GM12891 (cell line): Measurements from ENCODE around the gene CACNA2D1.

Source experiments
- DNase-seq: peaks from one replicate; pipeline ENCODE4 v3.0.0; 2011; ENCODE audit warnings: low spot score; ENCODE audit not compliant: insufficient read length
- FAIRE-seq: peaks from 2 replicates; lab custom pipeline; 2011; peaks lifted over from hg19 to GRCh38; lab: Jason Lieb, UNC
- PAX5 ChIP-seq: IDR thresholded peaks from 2 replicates; pipeline ENCODE4 v1.6.1; 2011; ENCODE audit warnings: low read length, moderate library complexity, mild to moderate bottlenecking; ENCODE audit not compliant: insufficient read depth, severe bottlenecking
- POLR2A ChIP-seq: IDR thresholded peaks from 2 replicates; pipeline ENCODE4 v1.6.1; 2011; ENCODE audit warnings: low read depth, low read length, control low read depth
- POLR2AphosphoS5 ChIP-seq: IDR thresholded peaks from 2 replicates; pipeline ENCODE4 v1.6.1; 2011; ENCODE audit warnings: low read depth, low read length, control low read depth
- POU2F2 ChIP-seq: IDR thresholded peaks from 2 replicates; pipeline ENCODE4 v1.6.1; 2011; ENCODE audit warnings: low read depth, mild to moderate bottlenecking, control low read depth, low read length, moderate library complexity
- SPI1 ChIP-seq: IDR thresholded peaks from 2 replicates; pipeline ENCODE4 v1.6.1; 2011; ENCODE audit warnings: low read depth, low read length, control low read depth
- TAF1 ChIP-seq: IDR thresholded peaks from 2 replicates; pipeline ENCODE4 v1.6.1; 2011; ENCODE audit warnings: low read depth, low read length, control low read depth

Gene CACNA2D1

DNA sequence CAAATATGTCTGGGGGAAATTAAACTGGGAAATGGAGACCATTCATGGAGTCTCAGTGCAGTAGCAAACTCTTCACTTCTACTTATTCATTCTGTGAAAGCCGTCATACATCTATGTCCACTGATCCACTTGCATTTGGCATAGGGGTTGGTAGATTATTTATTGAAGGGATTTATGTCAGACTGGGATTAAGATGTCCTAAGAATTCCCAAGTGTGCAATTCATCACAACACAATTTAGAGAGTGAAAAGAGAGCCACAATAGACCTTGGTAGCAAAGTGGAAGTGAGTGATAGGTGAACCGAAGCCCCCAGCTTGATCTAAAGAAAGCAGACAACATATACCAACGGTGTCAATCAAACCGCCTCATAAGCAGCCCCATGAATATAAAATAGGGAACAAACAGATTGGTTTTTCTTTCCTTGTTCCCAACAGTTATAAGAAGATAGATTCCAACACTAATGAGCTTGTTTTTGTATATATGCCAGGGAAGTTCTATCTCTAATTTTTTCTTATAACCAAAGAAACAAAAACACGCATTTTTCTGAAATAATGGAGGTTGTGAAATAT, 234.3 kb downstream of the CACNA2D1 start:
- TF ChIP-seq PAX5 (no peak), POLR2AphosphoS5 (no peak), SPI1 (no peak), TAF1 (no peak), POLR2A (no peak), POU2F2 (no peak)
- FAIRE-seq (no peak), DNase-seq (no peak)

DNA sequence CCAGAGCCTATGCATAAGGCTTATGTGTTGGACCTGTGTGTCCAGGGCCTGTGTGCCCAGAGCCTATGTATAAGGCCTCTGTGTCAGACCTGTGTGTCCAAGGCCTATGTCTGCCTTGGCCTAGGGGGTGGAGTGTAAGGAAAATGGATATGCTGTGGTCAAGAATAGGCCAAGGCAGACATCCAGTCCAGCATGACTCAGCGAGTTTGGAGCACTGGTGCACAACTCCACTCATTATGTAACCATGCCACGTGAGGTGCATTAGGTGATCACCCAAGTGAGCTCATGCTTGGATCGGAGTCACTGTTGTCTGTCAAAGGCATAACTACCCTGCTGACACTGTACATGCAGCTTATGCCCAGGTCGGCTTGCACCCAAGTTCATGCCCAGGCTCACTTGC, 238.9 kb downstream of the CACNA2D1 start:
- FAIRE-seq, result no peak
- TF ChIP-seq TAF1, result no peak
- no peak for TF ChIP-seq POLR2AphosphoS5
- TF ChIP-seq POU2F2, result no peak
- TF ChIP-seq PAX5, result no peak
- TF ChIP-seq POLR2A, result no peak
- TF ChIP-seq SPI1, result no peak
- DNase-seq, result no peak

DNA sequence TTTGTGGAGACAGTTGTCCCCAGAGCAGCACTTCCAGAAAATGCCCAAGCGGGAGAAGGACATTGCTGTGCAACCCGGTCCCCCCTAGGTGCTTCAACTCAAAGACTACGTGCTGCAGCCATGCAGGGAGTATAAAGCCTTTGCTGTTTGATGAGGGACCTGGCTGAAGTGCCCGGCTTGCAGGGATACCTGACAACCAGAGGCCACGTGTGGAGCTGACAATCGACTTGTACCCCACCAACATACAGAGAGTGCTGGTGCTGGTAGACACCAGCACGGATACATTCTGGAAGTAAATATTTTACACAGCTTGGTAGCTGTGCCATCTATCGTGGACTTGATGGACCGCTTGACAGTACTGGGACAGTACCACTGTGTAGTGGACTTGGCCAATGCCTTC, 240.6 kb downstream of the CACNA2D1 start:
- DNase-seq, result no peak
- TF ChIP-seq POLR2AphosphoS5 (no peak), POLR2A (no peak), POU2F2 (no peak), SPI1 (no peak), TAF1 (no peak), PAX5 (no peak)
- no peak for FAIRE-seq

DNA sequence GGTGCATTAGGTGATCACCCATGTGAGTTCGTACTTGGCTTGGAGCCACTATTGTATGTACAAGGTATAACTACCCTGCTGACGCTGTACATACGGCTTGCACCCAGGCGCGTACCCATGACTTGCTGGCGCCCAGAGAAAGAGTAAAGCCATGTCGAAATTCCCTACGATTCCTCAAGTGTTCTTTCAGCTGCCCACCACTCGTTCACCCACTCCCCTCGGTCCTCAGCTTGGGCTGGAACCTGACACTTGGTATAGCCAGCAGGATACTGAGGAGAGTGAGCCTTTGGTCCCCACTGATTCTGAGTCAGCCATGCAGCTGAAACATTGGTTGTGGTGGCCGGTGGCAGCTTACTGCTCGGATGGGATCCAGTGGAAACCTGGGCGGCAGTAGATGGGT, 241.5 kb downstream of the CACNA2D1 start:
- FAIRE-seq (no peak), DNase-seq (no peak)
- no peak for TF ChIP-seq TAF1
- TF ChIP-seq SPI1, result no peak
- no peak for TF ChIP-seq POU2F2
- no peak for TF ChIP-seq POLR2A
- TF ChIP-seq PAX5, result no peak
- no peak for TF ChIP-seq POLR2AphosphoS5

DNA sequence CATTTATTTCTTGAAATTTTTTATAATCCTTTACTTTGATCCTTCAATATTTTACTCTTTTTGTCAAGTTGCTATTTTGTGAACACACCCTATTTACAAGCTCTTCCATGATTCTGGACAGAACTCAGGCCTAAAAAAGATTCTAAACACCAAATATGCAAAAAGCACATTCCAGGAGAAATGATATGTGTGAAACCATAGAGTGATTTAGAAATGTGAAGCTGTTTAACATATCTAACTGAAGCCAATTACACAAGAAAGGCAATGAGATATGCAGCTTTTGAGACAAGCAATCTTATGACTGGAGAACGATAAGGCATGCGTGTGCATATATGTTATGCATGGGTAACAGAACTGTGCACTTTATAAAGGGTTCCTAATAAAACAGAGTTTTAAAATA, 243.0 kb downstream of the CACNA2D1 start:
- TF ChIP-seq POLR2A (no peak), TAF1 (no peak), POU2F2 (no peak), POLR2AphosphoS5 (no peak), SPI1 (no peak), PAX5 (no peak)
- no peak for DNase-seq
- FAIRE-seq, result no peak

DNA sequence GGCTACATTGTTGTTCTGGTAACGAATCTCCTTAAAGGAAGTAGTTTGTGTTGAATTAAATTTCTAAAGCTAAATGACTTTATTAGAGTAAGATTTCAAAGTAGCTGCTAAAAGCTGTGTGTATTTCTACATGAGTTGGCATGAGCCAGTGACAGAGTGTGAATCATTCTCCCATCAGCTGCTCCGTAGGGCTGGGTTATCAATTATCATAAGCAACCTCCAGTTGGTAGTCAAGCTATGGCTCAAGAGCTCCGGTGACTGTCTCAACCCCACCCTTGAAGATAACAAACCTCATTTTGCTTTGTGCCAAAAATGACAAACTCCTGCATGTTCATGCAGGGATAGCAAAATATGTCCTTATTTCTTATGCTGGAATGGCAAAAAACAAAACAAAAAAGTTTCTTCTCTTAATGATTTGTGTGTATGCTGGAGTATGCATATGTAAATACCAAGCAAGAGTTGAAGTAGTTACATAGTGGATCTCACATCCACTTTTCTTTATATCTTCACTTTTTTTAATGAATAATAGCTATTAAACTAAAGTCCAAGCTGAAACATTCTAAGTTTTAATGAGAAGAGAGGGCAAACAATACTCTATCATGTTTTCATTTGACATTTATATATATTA, 249.4 kb downstream of the CACNA2D1 start:
- no peak for FAIRE-seq
- no peak for DNase-seq
- TF ChIP-seq POU2F2 (no peak), TAF1 (no peak), POLR2AphosphoS5 (no peak), PAX5 (no peak), POLR2A (no peak), SPI1 (no peak)

DNA sequence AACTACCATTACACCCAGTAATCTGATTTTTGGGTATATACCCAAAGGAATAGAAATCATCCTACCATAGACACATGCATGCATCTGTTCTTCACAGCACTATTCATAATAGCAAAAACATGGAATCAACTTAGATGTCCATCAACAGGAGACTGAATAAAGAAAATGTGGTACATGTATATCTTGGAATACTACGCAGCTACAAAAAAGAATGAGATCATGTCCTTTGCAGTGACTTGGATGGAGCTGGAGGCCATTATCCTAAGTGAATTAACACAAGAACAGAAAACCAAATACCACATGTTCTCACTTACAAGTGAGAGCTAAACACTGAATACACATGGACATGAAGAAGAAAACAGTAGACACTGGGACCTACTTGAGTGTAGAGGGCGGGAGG, 254.9 kb downstream of the CACNA2D1 start:
- DNase-seq, result no peak
- FAIRE-seq, result no peak
- TF ChIP-seq TAF1 (no peak), PAX5 (no peak), POU2F2 (no peak), POLR2A (no peak), POLR2AphosphoS5 (no peak), SPI1 (no peak)

DNA sequence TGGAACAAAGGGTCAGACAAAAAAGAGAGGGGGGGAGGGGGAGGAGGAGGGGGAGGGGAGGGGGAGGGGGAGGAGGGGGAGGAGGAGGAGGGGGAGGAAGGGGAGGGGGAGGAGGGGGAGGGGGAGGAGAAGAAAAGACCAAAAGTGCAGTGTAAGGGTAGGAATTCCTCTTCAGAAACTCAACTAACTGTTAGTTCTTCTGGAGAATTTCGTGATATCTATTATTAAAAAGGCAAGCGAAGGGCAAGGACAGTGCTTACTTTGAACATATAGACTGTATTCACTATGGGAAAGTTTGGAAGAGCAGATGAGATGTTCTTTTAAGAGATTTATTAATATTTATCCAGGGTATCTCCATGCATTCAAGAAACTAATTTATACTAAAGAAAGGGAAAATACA, 258.1 kb downstream of the CACNA2D1 start:
- TF ChIP-seq SPI1, result no peak
- TF ChIP-seq PAX5, result no peak
- TF ChIP-seq POLR2A, result no peak
- TF ChIP-seq TAF1, result no peak
- TF ChIP-seq POLR2AphosphoS5, result no peak
- no peak for TF ChIP-seq POU2F2
- DNase-seq (no peak), FAIRE-seq (no peak)

DNA sequence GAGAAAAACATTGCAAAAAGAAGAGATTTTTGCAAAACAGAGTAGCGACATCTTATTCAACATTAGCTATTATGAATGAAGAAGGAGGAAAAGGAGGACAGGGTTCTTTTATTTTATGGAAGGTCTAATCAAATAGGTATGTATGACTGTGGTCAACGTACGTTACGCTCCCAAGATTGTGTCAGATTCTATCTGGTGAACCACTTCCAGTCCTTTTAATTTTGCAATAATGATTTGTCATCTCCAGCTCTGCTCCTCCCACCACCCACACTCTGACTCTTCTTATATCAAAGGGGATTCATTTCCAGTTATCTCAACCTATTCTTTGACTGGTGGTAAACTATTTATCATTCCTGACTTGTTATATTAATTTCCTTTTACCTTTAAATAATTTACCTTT, 259.9 kb downstream of the CACNA2D1 start:
- FAIRE-seq, result no peak
- DNase-seq, result no peak
- TF ChIP-seq POU2F2 (no peak), POLR2AphosphoS5 (no peak)

DNA sequence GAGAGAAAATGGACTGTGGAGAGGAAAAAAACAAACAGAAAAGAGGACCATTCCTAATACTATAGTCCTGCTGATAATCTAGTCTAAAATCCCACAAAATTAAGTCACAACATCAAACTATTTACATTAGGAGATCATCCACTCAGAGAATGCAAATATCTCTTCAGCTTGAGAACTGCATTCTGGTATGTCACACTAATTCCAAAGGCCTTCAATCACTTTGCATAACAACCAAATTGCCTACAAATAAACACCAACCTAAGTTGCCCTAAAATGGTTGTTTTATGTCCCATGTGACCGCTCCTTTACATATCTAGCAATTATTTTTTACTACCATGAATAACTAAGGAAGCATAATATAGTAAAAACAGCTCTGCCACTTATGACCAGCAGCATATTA, 264.3 kb downstream of the CACNA2D1 start:
- no peak for FAIRE-seq
- TF ChIP-seq POLR2AphosphoS5 (no peak), PAX5 (no peak), TAF1 (no peak)
- DNase-seq, result no peak
